SK-N-SH treated with all-trans-retinoic acid at 6 μM for 48 hours (cell line): ENCODE measurements around the gene ST6GAL2.

Source experiments
- ATAC-seq: fragments of 200-7000 bp; cut with Tn5 transposase; 3 replicates; pipeline ENCODE4 v1.9.1; 2020; ENCODE audit warnings: mild to moderate bottlenecking, moderate library complexity
- ARNTL ChIP-seq: fragments of 450-650 bp; formaldehyde crosslinking; IDR thresholded peaks from 2 replicates; pipeline ENCODE4 v1.5.0; 2020; ENCODE audit warnings: low read depth, mild to moderate bottlenecking, moderate library complexity, borderline replicate concordance
- CSDC2 ChIP-seq: fragments of 250-450 bp; sonication (Bioruptor Pico); IDR thresholded peaks from 2 replicates; pipeline ENCODE4 v1.5.0; 2020; ENCODE audit warnings: mild to moderate bottlenecking, moderate library complexity
- ESRRG ChIP-seq: fragments of 250-450 bp; sonication (Bioruptor Pico); IDR thresholded peaks from 2 replicates; pipeline ENCODE4 v1.6.1; 2021; ENCODE audit warnings: mild to moderate bottlenecking
- GLIS3 ChIP-seq: fragments of 250-450 bp; sonication (Bioruptor Pico); IDR thresholded peaks from 2 replicates; pipeline ENCODE4 v1.5.0; 2020; ENCODE audit warnings: mild to moderate bottlenecking, moderate library complexity
- ISL1 ChIP-seq: fragments of 250-450 bp; sonication (Bioruptor Pico); IDR thresholded peaks from 2 replicates; pipeline ENCODE4 v2.1.2; 2022; ENCODE audit warnings: mild to moderate bottlenecking, moderate library complexity
- OSR1 ChIP-seq: fragments of 250-450 bp; sonication (Bioruptor Pico); IDR thresholded peaks from 2 replicates; pipeline ENCODE4 v1.8.0; 2022; ENCODE audit warnings: moderate library complexity, mild to moderate bottlenecking, inconsistent platforms
- PPARA ChIP-seq: fragments of 250-450 bp; sonication (Bioruptor Pico); IDR thresholded peaks from 2 replicates; pipeline ENCODE4 v1.5.0; 2020; ENCODE audit warnings: mild to moderate bottlenecking, borderline replicate concordance
- RARB ChIP-seq: fragments of 250-450 bp; sonication (Bioruptor Pico); IDR thresholded peaks from 2 replicates; pipeline ENCODE4 v1.8.0; 2021; ENCODE audit warnings: mild to moderate bottlenecking, moderate library complexity
- TCF4 ChIP-seq: fragments of 250-450 bp; sonication (Bioruptor Pico); IDR thresholded peaks from 2 replicates; pipeline ENCODE4 v1.8.0; 2021; ENCODE audit warnings: mild to moderate bottlenecking, moderate library complexity, borderline replicate concordance
- TOX ChIP-seq: fragments of 250-450 bp; sonication (Bioruptor Pico); IDR thresholded peaks from 2 replicates; pipeline ENCODE4 v1.8.0; 2021; ENCODE audit warnings: mild to moderate bottlenecking, moderate library complexity, borderline replicate concordance
- ZFP3 ChIP-seq: fragments of 250-450 bp; sonication (Bioruptor Pico); IDR thresholded peaks from 2 replicates; pipeline ENCODE4 v1.5.0; 2020; ENCODE audit warnings: mild to moderate bottlenecking, moderate library complexity
- ZFP30 ChIP-seq: fragments of 450-650 bp; formaldehyde crosslinking; IDR thresholded peaks from 2 replicates; pipeline ENCODE4 v1.5.0; 2022; ENCODE audit warnings: mild to moderate bottlenecking, moderate library complexity
- ZNF565 ChIP-seq: fragments of 450-650 bp; formaldehyde crosslinking; conservative IDR thresholded peaks from 2 replicates; pipeline ENCODE4 v1.5.0; 2020; ENCODE audit warnings: low read depth, mild to moderate bottlenecking, moderate library complexity
- ZNF70 ChIP-seq: fragments of 450-650 bp; formaldehyde crosslinking; IDR thresholded peaks from 2 replicates; pipeline ENCODE4 v1.5.0; 2020; ENCODE audit warnings: mild to moderate bottlenecking, moderate library complexity
- ZNF8 ChIP-seq: fragments of 450-650 bp; formaldehyde crosslinking; IDR thresholded peaks from 2 replicates; pipeline ENCODE4 v1.5.0; 2020; ENCODE audit warnings: mild to moderate bottlenecking, moderate library complexity
- TF ChIP-seq, protein P1 (sequence below): fragments of 250-450 bp; sonication (Bioruptor Pico); IDR thresholded peaks from 2 replicates; pipeline ENCODE4 v1.5.0; 2020; ENCODE audit warnings: mild to moderate bottlenecking, moderate library complexity
- TF ChIP-seq, protein P2 (sequence below): fragments of 250-450 bp; sonication (Bioruptor Pico); IDR thresholded peaks from 2 replicates; pipeline ENCODE4 v1.5.1; 2021; ENCODE audit warnings: mild to moderate bottlenecking, moderate library complexity
- TF ChIP-seq, protein P3 (sequence below): fragments of 250-450 bp; sonication (Bioruptor Pico); IDR thresholded peaks from 2 replicates; pipeline ENCODE4 v1.5.1; 2020; ENCODE audit warnings: low read depth, mild to moderate bottlenecking, moderate library complexity
- TF ChIP-seq, protein P4 (sequence below): fragments of 250-450 bp; sonication (Bioruptor Pico); IDR thresholded peaks from 2 replicates; pipeline ENCODE4 v1.8.0; 2020; ENCODE audit warnings: mild to moderate bottlenecking, moderate library complexity, borderline replicate concordance

ST6GAL2 gene

DNA sequence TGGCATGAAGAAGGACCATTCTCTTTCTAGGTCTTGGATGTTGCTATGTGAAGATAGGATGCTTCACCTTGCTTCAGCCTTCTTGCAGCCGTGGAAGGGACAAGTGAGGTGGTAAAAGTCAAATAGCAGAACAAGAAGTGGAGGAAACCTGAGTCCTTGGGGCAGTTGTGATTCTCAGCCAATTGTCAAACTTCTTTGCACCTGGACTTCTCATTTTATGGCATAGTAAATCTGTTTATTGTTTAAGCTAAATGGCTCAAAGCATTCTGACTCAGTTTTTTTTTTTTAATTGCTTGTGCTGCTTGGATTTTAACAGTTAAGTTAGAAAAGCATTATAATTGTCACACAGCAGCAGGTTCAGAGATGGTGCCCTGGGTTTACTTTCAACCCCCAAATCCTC lies 33.0 kb upstream of the ST6GAL2 start (continued):
- no peak for TF ChIP-seq ESRRG (CRISPR knock-in tag)

DNA sequence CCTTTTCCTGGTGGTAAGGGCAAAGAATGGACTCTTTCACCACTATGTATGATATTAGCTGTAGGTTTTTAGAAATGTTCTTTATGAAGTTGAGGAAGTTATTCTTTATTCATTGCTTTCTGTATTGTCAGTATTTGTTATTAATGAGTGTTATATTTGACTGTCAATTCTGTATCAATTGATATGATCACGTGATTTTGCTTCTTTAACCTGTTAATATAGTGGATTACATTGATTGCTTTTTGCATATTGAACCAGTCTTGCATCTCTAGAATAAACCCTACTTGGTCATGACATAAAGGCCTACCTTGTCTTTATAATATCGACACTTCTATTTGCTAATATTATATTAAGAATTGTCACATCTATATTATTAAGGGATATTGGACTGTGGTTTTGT lies 18.3 kb upstream of the ST6GAL2 start:
- TF ChIP-seq ZFP3, result no peak
- TF ChIP-seq ZFP30, result no peak
- no peak for TF ChIP-seq ZNF70 (CRISPR knock-in tag)
- no peak for TF ChIP-seq ESRRG (CRISPR knock-in tag)
- no peak for TF ChIP-seq PPARA (CRISPR knock-in tag)
- no peak for TF ChIP-seq TOX (CRISPR knock-in tag)
- no peak for TF ChIP-seq TCF4 (CRISPR knock-in tag)
- TF ChIP-seq, protein P1, sequence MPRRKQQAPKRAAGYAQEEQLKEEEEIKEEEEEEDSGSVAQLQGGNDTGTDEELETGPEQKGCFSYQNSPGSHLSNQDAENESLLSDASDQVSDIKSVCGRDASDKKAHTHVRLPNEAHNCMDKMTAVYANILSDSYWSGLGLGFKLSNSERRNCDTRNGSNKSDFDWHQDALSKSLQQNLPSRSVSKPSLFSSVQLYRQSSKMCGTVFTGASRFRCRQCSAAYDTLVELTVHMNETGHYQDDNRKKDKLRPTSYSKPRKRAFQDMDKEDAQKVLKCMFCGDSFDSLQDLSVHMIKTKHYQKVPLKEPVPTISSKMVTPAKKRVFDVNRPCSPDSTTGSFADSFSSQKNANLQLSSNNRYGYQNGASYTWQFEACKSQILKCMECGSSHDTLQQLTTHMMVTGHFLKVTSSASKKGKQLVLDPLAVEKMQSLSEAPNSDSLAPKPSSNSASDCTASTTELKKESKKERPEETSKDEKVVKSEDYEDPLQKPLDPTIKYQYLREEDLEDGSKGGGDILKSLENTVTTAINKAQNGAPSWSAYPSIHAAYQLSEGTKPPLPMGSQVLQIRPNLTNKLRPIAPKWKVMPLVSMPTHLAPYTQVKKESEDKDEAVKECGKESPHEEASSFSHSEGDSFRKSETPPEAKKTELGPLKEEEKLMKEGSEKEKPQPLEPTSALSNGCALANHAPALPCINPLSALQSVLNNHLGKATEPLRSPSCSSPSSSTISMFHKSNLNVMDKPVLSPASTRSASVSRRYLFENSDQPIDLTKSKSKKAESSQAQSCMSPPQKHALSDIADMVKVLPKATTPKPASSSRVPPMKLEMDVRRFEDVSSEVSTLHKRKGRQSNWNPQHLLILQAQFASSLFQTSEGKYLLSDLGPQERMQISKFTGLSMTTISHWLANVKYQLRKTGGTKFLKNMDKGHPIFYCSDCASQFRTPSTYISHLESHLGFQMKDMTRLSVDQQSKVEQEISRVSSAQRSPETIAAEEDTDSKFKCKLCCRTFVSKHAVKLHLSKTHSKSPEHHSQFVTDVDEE (CRISPR knock-in tag), result no peak
- TF ChIP-seq ZNF8 (CRISPR knock-in tag), result no peak
- no peak for TF ChIP-seq ARNTL
- no peak for TF ChIP-seq ZNF565 (CRISPR knock-in tag)
- TF ChIP-seq, protein P2, sequence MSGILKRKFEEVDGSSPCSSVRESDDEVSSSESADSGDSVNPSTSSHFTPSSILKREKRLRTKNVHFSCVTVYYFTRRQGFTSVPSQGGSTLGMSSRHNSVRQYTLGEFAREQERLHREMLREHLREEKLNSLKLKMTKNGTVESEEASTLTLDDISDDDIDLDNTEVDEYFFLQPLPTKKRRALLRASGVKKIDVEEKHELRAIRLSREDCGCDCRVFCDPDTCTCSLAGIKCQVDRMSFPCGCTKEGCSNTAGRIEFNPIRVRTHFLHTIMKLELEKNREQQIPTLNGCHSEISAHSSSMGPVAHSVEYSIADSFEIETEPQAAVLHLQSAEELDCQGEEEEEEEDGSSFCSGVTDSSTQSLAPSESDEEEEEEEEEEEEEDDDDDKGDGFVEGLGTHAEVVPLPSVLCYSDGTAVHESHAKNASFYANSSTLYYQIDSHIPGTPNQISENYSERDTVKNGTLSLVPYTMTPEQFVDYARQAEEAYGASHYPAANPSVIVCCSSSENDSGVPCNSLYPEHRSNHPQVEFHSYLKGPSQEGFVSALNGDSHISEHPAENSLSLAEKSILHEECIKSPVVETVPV, result no peak
- TF ChIP-seq OSR1 (CRISPR knock-in tag), result no peak
- ATAC-seq, result no peak

DNA sequence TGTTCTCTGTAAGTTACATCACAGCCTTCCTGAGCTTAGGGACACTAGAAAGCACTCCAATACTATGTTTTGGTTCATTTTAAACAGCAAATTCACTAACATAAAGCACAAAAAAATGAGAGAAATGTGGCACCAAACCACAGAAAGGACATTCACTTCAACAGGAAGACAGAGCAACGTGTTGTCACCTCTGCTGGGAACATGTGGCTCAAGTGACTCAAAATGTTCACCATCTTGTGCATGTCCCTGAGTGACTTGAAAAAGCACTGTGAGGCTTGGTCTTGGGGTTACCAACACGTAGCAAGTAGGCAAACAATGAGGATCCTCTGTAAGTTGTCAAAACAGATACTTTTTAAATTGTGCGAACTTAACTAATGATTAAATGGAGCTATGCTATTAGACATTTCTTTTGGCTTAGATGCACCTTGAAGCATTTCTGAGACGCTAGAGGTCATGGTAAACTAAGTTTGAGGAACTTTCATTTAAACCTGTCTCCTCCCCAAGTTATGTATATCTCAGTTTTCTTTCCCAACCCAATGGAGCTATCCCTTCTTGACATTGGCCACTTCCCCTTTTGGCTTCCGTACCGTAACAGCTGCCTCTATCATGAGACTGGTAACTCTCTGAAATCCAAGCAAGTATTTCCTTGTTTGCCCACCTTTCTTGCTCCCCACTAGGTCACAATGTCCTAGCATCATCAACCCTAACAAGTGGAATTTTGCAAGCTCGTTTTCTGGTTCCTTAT lies 14.0 kb upstream of the ST6GAL2 start:
- no peak for TF ChIP-seq RARB (CRISPR knock-in tag)
- TF ChIP-seq, protein P1 (CRISPR knock-in tag), result no peak
- no peak for TF ChIP-seq CSDC2 (CRISPR knock-in tag)
- TF ChIP-seq GLIS3 (CRISPR knock-in tag), result no peak
- TF ChIP-seq, protein P3, sequence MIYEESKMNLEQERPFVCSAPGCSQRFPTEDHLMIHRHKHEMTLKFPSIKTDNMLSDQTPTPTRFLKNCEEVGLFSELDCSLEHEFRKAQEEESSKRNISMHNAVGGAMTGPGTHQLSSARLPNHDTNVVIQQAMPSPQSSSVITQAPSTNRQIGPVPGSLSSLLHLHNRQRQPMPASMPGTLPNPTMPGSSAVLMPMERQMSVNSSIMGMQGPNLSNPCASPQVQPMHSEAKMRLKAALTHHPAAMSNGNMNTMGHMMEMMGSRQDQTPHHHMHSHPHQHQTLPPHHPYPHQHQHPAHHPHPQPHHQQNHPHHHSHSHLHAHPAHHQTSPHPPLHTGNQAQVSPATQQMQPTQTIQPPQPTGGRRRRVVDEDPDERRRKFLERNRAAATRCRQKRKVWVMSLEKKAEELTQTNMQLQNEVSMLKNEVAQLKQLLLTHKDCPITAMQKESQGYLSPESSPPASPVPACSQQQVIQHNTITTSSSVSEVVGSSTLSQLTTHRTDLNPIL (CRISPR knock-in tag), result no peak
- TF ChIP-seq ZNF565 (CRISPR knock-in tag), result no peak
- TF ChIP-seq ZNF8 (CRISPR knock-in tag), result no peak
- TF ChIP-seq, protein P4, sequence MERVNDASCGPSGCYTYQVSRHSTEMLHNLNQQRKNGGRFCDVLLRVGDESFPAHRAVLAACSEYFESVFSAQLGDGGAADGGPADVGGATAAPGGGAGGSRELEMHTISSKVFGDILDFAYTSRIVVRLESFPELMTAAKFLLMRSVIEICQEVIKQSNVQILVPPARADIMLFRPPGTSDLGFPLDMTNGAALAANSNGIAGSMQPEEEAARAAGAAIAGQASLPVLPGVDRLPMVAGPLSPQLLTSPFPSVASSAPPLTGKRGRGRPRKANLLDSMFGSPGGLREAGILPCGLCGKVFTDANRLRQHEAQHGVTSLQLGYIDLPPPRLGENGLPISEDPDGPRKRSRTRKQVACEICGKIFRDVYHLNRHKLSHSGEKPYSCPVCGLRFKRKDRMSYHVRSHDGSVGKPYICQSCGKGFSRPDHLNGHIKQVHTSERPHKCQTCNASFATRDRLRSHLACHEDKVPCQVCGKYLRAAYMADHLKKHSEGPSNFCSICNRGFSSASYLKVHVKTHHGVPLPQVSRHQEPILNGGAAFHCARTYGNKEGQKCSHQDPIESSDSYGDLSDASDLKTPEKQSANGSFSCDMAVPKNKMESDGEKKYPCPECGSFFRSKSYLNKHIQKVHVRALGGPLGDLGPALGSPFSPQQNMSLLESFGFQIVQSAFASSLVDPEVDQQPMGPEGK (CRISPR knock-in tag), result no peak
- TF ChIP-seq TOX (CRISPR knock-in tag), result no peak
- TF ChIP-seq TCF4 (CRISPR knock-in tag), result no peak
- TF ChIP-seq, protein P2, result no peak
- no peak for TF ChIP-seq ZFP3
- no peak for TF ChIP-seq ISL1 (CRISPR knock-in tag)
- TF ChIP-seq, all 23 proteins: peak for 0
- ATAC-seq, result no peak
